GM21381 (cell line): ENCODE results near the gene MKX.
A peak's percentile ranks its signal among the peaks of the same experiment; 100 is the strongest.

ENCODE experiments used
- ATAC-seq: cut with Tn5 transposase; IDR thresholded peaks from one replicate; pipeline ENCODE4 v1.9.1; 2021; ENCODE audit warnings: mild to moderate bottlenecking, moderate library complexity; ENCODE audit not compliant: unreplicated experiment

MKX gene

GRCh38 chr10:27742195-27743011 lies 3.2 kb downstream of the MKX start:
- peak; percentile 94 for ATAC-seq

- ATAC-seq, result no peak
Measured at GRCh38 chr10:27741173-27742091, 4.2 kb downstream of the MKX start.

GRCh38 chr10:27736396-27736795 lies 9.2 kb downstream of the MKX start:
- no peak for ATAC-seq

- no peak for ATAC-seq
Measured at GRCh38 chr10:27730041-27730440, 15.6 kb downstream of the MKX start.

GRCh38 chr10:27728338-27728737 lies 17.3 kb downstream of the MKX start:
- no peak for ATAC-seq

- no peak for ATAC-seq
Measured at GRCh38 chr10:27724287-27724686, 21.3 kb downstream of the MKX start.

- no peak for ATAC-seq
Measured at GRCh38 chr10:27723436-27723835, 22.2 kb downstream of the MKX start.

- ATAC-seq, result no peak
Measured at GRCh38 chr10:27720529-27720928, 25.1 kb downstream of the MKX start.

GRCh38 chr10:27719052-27719451 lies 26.6 kb downstream of the MKX start:
- ATAC-seq, result no peak

GRCh38 chr10:27717861-27718260 lies 27.8 kb downstream of the MKX start:
- no peak for ATAC-seq

- no peak for ATAC-seq
Measured at GRCh38 chr10:27717224-27717623, 28.4 kb downstream of the MKX start.

- ATAC-seq, result no peak
Measured at GRCh38 chr10:27716521-27716920, 29.1 kb downstream of the MKX start.

- ATAC-seq, result no peak
Measured at GRCh38 chr10:27715505-27715904, 30.1 kb downstream of the MKX start.

GRCh38 chr10:27714349-27714748 lies 31.3 kb downstream of the MKX start:
- ATAC-seq, result no peak

GRCh38 chr10:27713941-27714340 lies 31.7 kb downstream of the MKX start:
- ATAC-seq, result no peak

GRCh38 chr10:27710014-27710413 lies 35.6 kb downstream of the MKX start:
- no peak for ATAC-seq

- ATAC-seq, result no peak
Measured at GRCh38 chr10:27709304-27709703, 36.3 kb downstream of the MKX start.

- no peak for ATAC-seq
Measured at GRCh38 chr10:27701938-27702537, 43.6 kb downstream of the MKX start.

- ATAC-seq, result no peak
Measured at GRCh38 chr10:27699776-27700175, 45.8 kb downstream of the MKX start.

- ATAC-seq, result no peak
Measured at GRCh38 chr10:27698961-27699360, 46.7 kb downstream of the MKX start.

GRCh38 chr10:27696466-27696865 lies 49.2 kb downstream of the MKX start:
- ATAC-seq, result no peak

GRCh38 chr10:27695706-27696105 lies 49.9 kb downstream of the MKX start:
- ATAC-seq, result no peak
